HepG2 (cell line): ENCODE measurements around the gene TNN. TPM values are rescaled to one million over a fixed set of nuclear protein-coding genes. Genes with fewer than 3 reads are reported as not detected.
A peak's percentile ranks its signal among the peaks of the same experiment; 100 is the strongest.

Experiments used
- ATAC-seq: fragments of 200-7000 bp; cut with Tn5 transposase; 3 replicates; pipeline ENCODE4 v1.9.1; 2020; ENCODE audit warnings: mild to moderate bottlenecking, moderate library complexity
- BruUV-seq: library from RNA; stranded (reverse); fragments of 400-500 nt; replicated peaks from 2 replicates; lab custom pipeline; 2021; lab: Mats Ljungman, UMichigan
- CTCF ChIA-PET: fragments of 300-600 bp; formaldehyde crosslinking; extraction: SDS; loops from one replicate; lab custom pipeline; 2021; ENCODE audit warnings: low total read pairs, inconsistent platforms, low intra/inter-chr PET ratio; lab: Yijun Ruan, JAX
- POLR2A ChIA-PET: fragments of 350-600 bp; sonication (Branson Sonifier 250); formaldehyde crosslinking; loops from one replicate; lab custom pipeline; 2020; ENCODE audit warnings: antibody characterized with exemption, inconsistent platforms; lab: Yijun Ruan, JAX
- DNase-seq: peaks from one replicate; pipeline ENCODE4 v3.0.0-alpha.2; 2015; ENCODE audit warnings: low spot score
- FAIRE-seq: peaks from 3 replicates; lab custom pipeline; 2011; peaks lifted over from hg19 to GRCh38; lab: Jason Lieb, UNC
- H2AFZ ChIP-seq: one replicate; pipeline ENCODE4 v1.6.1; 2011; ENCODE audit warnings: low read length, inconsistent platforms
- H3K27ac ChIP-seq: fragments of 300-600 bp; 3 replicates; pipeline ENCODE4 v1.8.0; 2011; ENCODE audit warnings: mixed run types, mild to moderate bottlenecking, mixed read lengths, low read length, inconsistent platforms; ENCODE audit not compliant: insufficient read depth; ENCODE audit errors: extremely low read length
- H3K27me3 ChIP-seq, 2 experiments: fragments of 200-600 bp in 1 of 2; 2 replicates in 1 of 2; 3 replicates in 1 of 2; pipeline versions ENCODE4 v1.6.0 to v1.8.0; 2011; ENCODE audit warnings: low read length in 2 of 2, mild to moderate bottlenecking in 2 of 2, moderate library complexity in 2 of 2, inconsistent platforms in 1 of 2; ENCODE audit not compliant: insufficient read depth in 2 of 2, control insufficient read depth in 1 of 2
- H3K36me3 ChIP-seq, 2 experiments: fragments of 200-600 bp in 1 of 2; replicated peaks in 1 of 2; 2 replicates in 1 of 2; 3 replicates in 1 of 2; pipeline versions ENCODE4 v1.5.1 to v1.8.0; 2011; ENCODE audit warnings: low read length in 2 of 2, inconsistent platforms in 1 of 2; ENCODE audit not compliant: insufficient read depth in 2 of 2, control insufficient read depth in 1 of 2
- H3K4me1 ChIP-seq: 2 replicates; pipeline ENCODE4 v1.5.1; 2012; ENCODE audit warnings: low read length, inconsistent platforms; ENCODE audit not compliant: insufficient read depth
- H3K4me2 ChIP-seq: 2 replicates; pipeline ENCODE4 v1.6.0; 2011; ENCODE audit warnings: low read depth, low read length, inconsistent platforms
- H3K4me3 ChIP-seq, 3 experiments: fragments of 200-600 bp in 1 of 3; sonication (generic), shearing (Covaris generic) in 1 of 3; replicated peaks in 1 of 3; 2 replicates each; pipeline ENCODE4 v1.5.1; 2011 to 2016; ENCODE audit warnings: low read length in 3 of 3, inconsistent platforms in 2 of 3, low read depth in 2 of 3, mild to moderate bottlenecking in 2 of 3, control low read depth in 1 of 3, mixed read lengths in 1 of 3; ENCODE audit not compliant: insufficient read depth in 1 of 3
- H3K79me2 ChIP-seq: one replicate; pipeline ENCODE4 v1.6.1; 2011; ENCODE audit warnings: low read length, inconsistent platforms; ENCODE audit not compliant: insufficient read depth
- H3K9ac ChIP-seq: 2 replicates; pipeline ENCODE4 v1.6.0; 2011; ENCODE audit warnings: mild to moderate bottlenecking, low read depth, low read length, inconsistent platforms; ENCODE audit not compliant: insufficient read depth
- H3K9me3 ChIP-seq: 2 replicates; pipeline ENCODE4 v1.5.1; 2012; ENCODE audit warnings: mild to moderate bottlenecking, low read length
- H4K20me1 ChIP-seq: 2 replicates; pipeline ENCODE4 v1.6.0; 2011; ENCODE audit warnings: inconsistent platforms, mild to moderate bottlenecking, low read length, moderate library complexity; ENCODE audit not compliant: insufficient read depth
- ELF1 ChIP-seq: sonication (generic); formaldehyde crosslinking; IDR thresholded peaks from 2 replicates; pipeline ENCODE4 v1.4.0; 2020; ENCODE audit warnings: missing genetic modification reagents
- GABPB1 ChIP-seq: IDR thresholded peaks from 2 replicates; pipeline ENCODE4 v1.6.1; 2016; ENCODE audit warnings: mild to moderate bottlenecking, missing genetic modification reagents, moderate library complexity, missing compliant biosample characterization
- HMG20A ChIP-seq: IDR thresholded peaks from 2 replicates; pipeline ENCODE4 v1.6.1; 2016; ENCODE audit warnings: borderline replicate concordance
- HNRNPL ChIP-seq: fragments of 200-400 bp; formaldehyde crosslinking; IDR thresholded peaks from 2 replicates; pipeline ENCODE4 v1.6.1; 2017; ENCODE audit warnings: mild to moderate bottlenecking, low read depth, low read length
- MEIS1 ChIP-seq: sonication (generic); formaldehyde crosslinking; IDR thresholded peaks from 2 replicates; pipeline ENCODE4 v1.9.0; 2021; ENCODE audit warnings: mild to moderate bottlenecking, missing genetic modification reagents, moderate library complexity, borderline replicate concordance
- PATZ1 ChIP-seq: sonication (generic); formaldehyde crosslinking; IDR thresholded peaks from 2 replicates; pipeline ENCODE4 v1.4.0; 2020; ENCODE audit warnings: missing genetic modification reagents
- PRPF4 ChIP-seq: fragments of 200-400 bp; formaldehyde crosslinking; IDR thresholded peaks from 2 replicates; pipeline ENCODE4 v1.6.1; 2016; ENCODE audit warnings: low read length, low read depth; ENCODE audit not compliant: poor library complexity, severe bottlenecking
- TFDP1 ChIP-seq: IDR thresholded peaks from 2 replicates; pipeline ENCODE4 v1.6.1; 2016; ENCODE audit warnings: missing compliant biosample characterization, missing genetic modification reagents, borderline replicate concordance
- TFDP2 ChIP-seq: sonication (generic); formaldehyde crosslinking; IDR thresholded peaks from 2 replicates; pipeline ENCODE4 v1.4.0; 2020; ENCODE audit warnings: missing genetic modification reagents
- ZFAT ChIP-seq: sonication (generic); formaldehyde crosslinking; conservative IDR thresholded peaks from 2 replicates; pipeline ENCODE4 v1.8.1; 2023; ENCODE audit warnings: missing genetic modification reagents, inconsistent platforms
- ZNF333 ChIP-seq: sonication (generic); formaldehyde crosslinking; IDR thresholded peaks from 2 replicates; pipeline ENCODE4 v1.4.0; 2020; ENCODE audit warnings: mild to moderate bottlenecking, missing genetic modification reagents, borderline replicate concordance
- ZNF687 ChIP-seq: sonication (generic); formaldehyde crosslinking; IDR thresholded peaks from 2 replicates; pipeline ENCODE4 v1.5.1; 2020; ENCODE audit warnings: mild to moderate bottlenecking, missing genetic modification reagents, moderate library complexity
- ZNF788 ChIP-seq: sonication (generic); formaldehyde crosslinking; IDR thresholded peaks from 2 replicates; pipeline ENCODE4 v1.5.0; 2020; ENCODE audit warnings: mild to moderate bottlenecking, missing genetic modification reagents, borderline replicate concordance
- WGBS: methylation state at CpG from one replicate; pipeline ENCODE4 v1.1.6; 2017; ENCODE audit warnings: low lambda C conversion rate; 5-methylcytosine and 5-hydroxymethylcytosine counted together
- in situ Hi-C: cut with HindIII; loops from 2 replicates; pipeline ENCODE4 v1.10.0; 2017; ENCODE audit warnings: low pct_unique_long_range_greater_than_20kb; ENCODE audit not compliant: extremely low pct_ligation_motif_present
- intact Hi-C: fragments of 100-400 bp; cut with micrococcal nuclease; formaldehyde crosslinking; loops from one replicate; pipeline ENCODE4 v1.10.0; 2022; ENCODE audit not compliant: unreplicated experiment
- polyA plus RNA-seq, 8 experiments: library from polyadenylated mRNA; depleted of rRNA in 3 of 8; stranded (reverse) in 7 of 8; unstranded in 1 of 8; fragments of >200 nt; fragmentation: Illumina TruSeq in 4 of 8; extraction: Trizol in 4 of 8; gene quantifications; 2 replicates each; pipeline versions ENCODE4 v1.2.1 to v1.2.3, GENCODE V29; 2011 to 2016; ENCODE audit warnings: low read depth in 4 of 8, missing spikeins in 1 of 8, mixed read lengths in 1 of 8; ENCODE audit not compliant: insufficient read depth in 1 of 8
- total RNA-seq, 5 experiments: library from RNA; depleted of rRNA; stranded (reverse); fragments of >200 nt; fragmentation: Illumina TruSeq; extraction: Trizol; gene quantifications; 2 replicates each; pipeline ENCODE4 v1.2.3, GENCODE V29; 2016; ENCODE audit warnings: low read depth in 1 of 5

Gene TNN
- total and polyA plus RNA-seq, 2 of the 13 experiments (the other 11 are each of a cell fraction or from before 2014, with no cell fraction given): not detected

- H3K9ac ChIP-seq: 0 out of 2 replicates have a peak within 1 kb of the TSS, but pooled peaks have one; percentile 0
- CTCF ChIA-PET: no interaction called here
- 9% methylated on average over 21 of the region's 62 CpGs for WGBS
- intact Hi-C loops (loop anchor here (5.0 kb wide), 1 partner anchor 41 kb away; no protein-coding TSS in a partner anchor), in situ Hi-C loops (no loop called here)
- POLR2A ChIA-PET: no interaction called here
- BruUV-seq: no TSS peak
- DNase-seq: peak; percentile 65
- no peak within 1 kb of the TSS for H2AFZ ChIP-seq
- H4K20me1 ChIP-seq: no peaks in the 10 kb centered on the region
- peaks cover 0 to 9% of the 10 kb centered on the region in 2 experiments; a peak in 2 of 5 replicates for H3K27me3 ChIP-seq
- peaks cover 21% of the 10 kb centered on the region for H3K4me1 ChIP-seq
- H3K27ac ChIP-seq: no peak within 1 kb of the TSS
- H3K36me3 ChIP-seq: no peaks in the 10 kb centered on the region
- H3K79me2 ChIP-seq: no peaks in the 10 kb centered on the region
- H3K4me3 ChIP-seq: peak within 1 kb of the TSS; percentile 46 to 66 (median 59); a peak in 5 of 6 replicates
- FAIRE-seq: no peak
- H3K9me3 ChIP-seq: no peaks in the 10 kb centered on the region
- H3K4me2 ChIP-seq: peak within 1 kb of the TSS; percentile 82
- peak; percentile 93 for ATAC-seq
- no peak for TF ChIP-seq ZFAT (CRISPR knock-in tag)
- 0 out of 2 replicates have a peak, but pooled peaks have one; percentile 23 for TF ChIP-seq ZNF788 (CRISPR knock-in tag)
- TF ChIP-seq TFDP1 (CRISPR knock-in tag): 0 out of 2 replicates have a peak, but pooled peaks have one; percentile 24
- TF ChIP-seq TFDP2 (CRISPR knock-in tag): 0 out of 2 replicates have a peak, but pooled peaks have one; percentile 19
- peak; percentile 37; the same call in 1 of the 2 replicates for TF ChIP-seq ZNF687 (CRISPR knock-in tag)
- TF ChIP-seq GABPB1 (CRISPR knock-in tag): peak; percentile 57; the same call in 1 of the 2 replicates
- TF ChIP-seq MEIS1 (CRISPR knock-in tag): 0 out of 2 replicates have a peak, but pooled peaks have one; percentile 36
- TF ChIP-seq ELF1 (CRISPR knock-in tag): 0 out of 2 replicates have a peak, but pooled peaks have one; percentile 29
- TF ChIP-seq PRPF4: no peak
- TF ChIP-seq ZNF333 (CRISPR knock-in tag): no peak
- 0 out of 2 replicates have a peak, but pooled peaks have one; percentile 35 for TF ChIP-seq PATZ1 (CRISPR knock-in tag)
- no peak for TF ChIP-seq HMG20A (CRISPR knock-in tag)
- TF ChIP-seq HNRNPL: 0 out of 2 replicates have a peak, but pooled peaks have one; percentile 50
Observed at GRCh38 chr1:175192630-175193526, 125.2 kb downstream of the TNN start, which contains the start of gene KIAA0040. TSS of gene KIAA0040 (minus strand) at chr1:175192776. CDS start at chr1:175161013, 31,763 bp downstream.
